ENCODE data around the gene TPRX1. TPM values are rescaled to one million over a fixed set of nuclear protein-coding genes. Genes with fewer than 3 reads are reported as not detected.
A peak's percentile ranks its signal among the peaks of the same experiment; 100 is the strongest.

The TPRX1 gene
- polyA plus RNA-seq, 3 donors, result not detected

DNA sequence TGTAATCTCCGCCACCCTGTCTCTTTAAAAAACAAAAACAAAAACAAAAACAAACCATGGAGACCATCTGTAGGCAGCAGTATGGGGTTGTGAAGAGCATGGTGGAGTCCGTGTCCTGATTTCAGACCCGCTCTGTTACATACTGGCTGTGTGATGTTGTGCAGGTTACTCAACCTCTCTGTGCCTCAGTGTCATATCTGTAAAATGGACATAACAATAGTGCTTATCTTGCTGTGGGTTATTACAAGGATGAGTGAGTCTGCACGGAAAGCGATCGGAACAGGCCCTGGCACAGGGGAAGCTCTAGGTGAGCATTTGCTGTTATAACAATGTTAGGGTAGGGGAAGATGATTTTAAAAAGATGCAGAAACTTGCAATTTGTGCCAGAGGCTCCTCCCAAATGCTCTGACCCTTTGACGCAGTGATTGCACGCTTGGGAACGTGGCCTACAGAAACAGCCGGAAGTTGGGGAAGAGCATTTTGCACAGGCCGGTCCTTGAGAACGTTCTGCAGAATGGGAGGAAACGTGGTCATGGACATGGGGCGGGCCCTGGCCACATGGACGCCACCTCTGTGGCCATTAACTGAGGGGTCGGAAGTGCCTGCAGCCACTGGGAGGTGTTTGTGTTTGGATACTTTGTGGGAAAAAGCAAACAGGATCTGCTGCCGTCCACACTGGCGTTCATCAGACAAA lies 41.6 kb downstream of the TPRX1 start:
- 93% methylated on average over 14 of the region's 18 CpGs for WGBS (ENCODE audit: insufficient coverage)
- Histone ChIP-seq H3K4me1 (ENCODE audit: control insufficient read depth in 1 of 2, insufficient read depth in 2 of 2, low read length in 2 of 2) (no peaks in the 10 kb centered on the region), H3K27me3 (ENCODE audit: control insufficient read depth in 2 of 2, insufficient read depth in 2 of 2, low read length in 2 of 2) (no peaks in the 10 kb centered on the region), H3K79me2 (ENCODE audit: insufficient read depth, low read length) (no peaks in the 10 kb centered on the region), H4K20me1 (ENCODE audit: insufficient read depth, low read length) (no peaks in the 10 kb centered on the region), H3K4me2 (replicated peaks; ENCODE audit: extremely low read depth, low read length, poor library complexity, severe bottlenecking) (no peak overlapping the region), H3K9me3 (replicated peaks in 1 of 2; ENCODE audit: control insufficient read depth in 1 of 2, insufficient read depth in 1 of 2, low read length in 2 of 2) (no peaks in the 10 kb centered on the region), H3K27ac (ENCODE audit: low read depth in 1 of 2, low read length in 2 of 2) (no peak overlapping the region), H3K36me3 (replicated peaks in 1 of 2; ENCODE audit: control insufficient read depth in 1 of 2, insufficient read depth in 2 of 2, low read length in 2 of 2) (peaks cover 7 to 15% of the 10 kb centered on the region in 2 donors), H3K9ac (ENCODE audit: insufficient read depth, low read length, poor library complexity, severe bottlenecking) (no peak overlapping the region), H3K4me3 (replicated peaks in 1 of 3; ENCODE audit: low read depth in 2 of 3, low read length in 3 of 3) (no peak overlapping the region), H2AFZ (ENCODE audit: insufficient read depth, low read depth, low read length, poor library complexity, severe bottlenecking) (no peak overlapping the region)
- peak overlapping the region in 1 of 7 donors; percentile 44 for H3K27ac Mint-ChIP-seq
- H3K36me3 Mint-ChIP-seq, result peaks cover 17 to 26% of the 10 kb centered on the region in 2 donors
- no peaks in the 10 kb centered on the region for H3K4me1 Mint-ChIP-seq
- TF ChIP-seq, protein P1, sequence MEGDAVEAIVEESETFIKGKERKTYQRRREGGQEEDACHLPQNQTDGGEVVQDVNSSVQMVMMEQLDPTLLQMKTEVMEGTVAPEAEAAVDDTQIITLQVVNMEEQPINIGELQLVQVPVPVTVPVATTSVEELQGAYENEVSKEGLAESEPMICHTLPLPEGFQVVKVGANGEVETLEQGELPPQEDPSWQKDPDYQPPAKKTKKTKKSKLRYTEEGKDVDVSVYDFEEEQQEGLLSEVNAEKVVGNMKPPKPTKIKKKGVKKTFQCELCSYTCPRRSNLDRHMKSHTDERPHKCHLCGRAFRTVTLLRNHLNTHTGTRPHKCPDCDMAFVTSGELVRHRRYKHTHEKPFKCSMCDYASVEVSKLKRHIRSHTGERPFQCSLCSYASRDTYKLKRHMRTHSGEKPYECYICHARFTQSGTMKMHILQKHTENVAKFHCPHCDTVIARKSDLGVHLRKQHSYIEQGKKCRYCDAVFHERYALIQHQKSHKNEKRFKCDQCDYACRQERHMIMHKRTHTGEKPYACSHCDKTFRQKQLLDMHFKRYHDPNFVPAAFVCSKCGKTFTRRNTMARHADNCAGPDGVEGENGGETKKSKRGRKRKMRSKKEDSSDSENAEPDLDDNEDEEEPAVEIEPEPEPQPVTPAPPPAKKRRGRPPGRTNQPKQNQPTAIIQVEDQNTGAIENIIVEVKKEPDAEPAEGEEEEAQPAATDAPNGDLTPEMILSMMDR (IDR thresholded peaks at IDR 0.05), result no peak
- peaks cover 0 to 8% (median 4%) of the 10 kb centered on the region in 7 donors for H3K9me3 Mint-ChIP-seq
- DNase-seq, result no peak
- intact Hi-C loops (cut with micrococcal nuclease), result no loop called here
- no peaks in the 10 kb centered on the region for H3K27me3 Mint-ChIP-seq (ENCODE audit: low read depth in 3 of 3)
- no peak overlapping the region for H3K4me3 Mint-ChIP-seq

DNA sequence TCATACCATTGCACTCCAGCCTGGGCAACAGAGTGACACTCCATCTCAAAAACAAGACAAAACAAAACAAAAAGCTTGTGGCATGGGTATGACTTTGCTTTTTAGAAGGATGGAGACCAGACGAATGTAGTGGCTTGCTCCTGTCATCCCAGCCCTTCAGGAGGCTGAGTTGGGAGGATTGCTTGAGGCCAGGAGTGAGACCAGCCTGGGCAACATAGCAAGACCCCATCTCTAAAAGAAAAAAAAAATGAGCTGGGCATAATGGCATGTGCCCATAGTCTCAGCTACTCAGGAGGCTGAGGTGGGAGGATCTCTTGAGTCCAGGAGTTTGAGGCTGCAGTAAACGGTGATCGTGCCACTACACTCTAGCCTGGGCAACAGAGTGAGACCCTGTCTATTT lies 42.2 kb downstream of the TPRX1 start:
- Mint-ChIP-seq H3K27me3 (ENCODE audit: low read depth in 3 of 3) (peaks cover 0 to under 1% (median 0%) of the 10 kb centered on the region in 3 donors), H3K9me3 (peaks cover 0 to 8% (median 4%) of the 10 kb centered on the region in 7 donors), H3K36me3 (peaks cover 23 to 32% of the 10 kb centered on the region in 2 donors), H3K27ac (peak overlapping the region in 3 of 7 donors; percentile 4 to 64 (median 57)), H3K4me3 (no peak overlapping the region), H3K4me1 (no peaks in the 10 kb centered on the region)
- H3K27ac ChIP-seq (ENCODE audit: low read depth in 1 of 2, low read length in 2 of 2), result no peak overlapping the region
- intact Hi-C loops (cut with micrococcal nuclease), result no loop called here
- DNase-seq, result no peak
- H2AFZ ChIP-seq (ENCODE audit: insufficient read depth, low read depth, low read length, poor library complexity, severe bottlenecking), result no peak overlapping the region
- H4K20me1 ChIP-seq (ENCODE audit: insufficient read depth, low read length), result no peaks in the 10 kb centered on the region
- TF ChIP-seq, protein P1 (IDR thresholded peaks at IDR 0.05), result no peak
- no CpG with 5 or more reads among the region's 3 CpGs for WGBS (ENCODE audit: insufficient coverage)
- no peaks in the 10 kb centered on the region for H3K27me3 ChIP-seq (ENCODE audit: control insufficient read depth in 2 of 2, insufficient read depth in 2 of 2, low read length in 2 of 2)
- no peaks in the 10 kb centered on the region for H3K79me2 ChIP-seq (ENCODE audit: insufficient read depth, low read length)
- H3K4me3 ChIP-seq (replicated peaks in 1 of 3; ENCODE audit: low read depth in 2 of 3, low read length in 3 of 3), result no peak overlapping the region
- H3K4me2 ChIP-seq (replicated peaks; ENCODE audit: extremely low read depth, low read length, poor library complexity, severe bottlenecking), result no peak overlapping the region
- no peaks in the 10 kb centered on the region for H3K4me1 ChIP-seq (ENCODE audit: control insufficient read depth in 1 of 2, insufficient read depth in 2 of 2, low read length in 2 of 2)
- no peaks in the 10 kb centered on the region for H3K9me3 ChIP-seq (replicated peaks in 1 of 2; ENCODE audit: control insufficient read depth in 1 of 2, insufficient read depth in 1 of 2, low read length in 2 of 2)
- H3K36me3 ChIP-seq (replicated peaks in 1 of 2; ENCODE audit: control insufficient read depth in 1 of 2, insufficient read depth in 2 of 2, low read length in 2 of 2), result peaks cover 13 to 22% of the 10 kb centered on the region in 2 donors
- no peak overlapping the region for H3K9ac ChIP-seq (ENCODE audit: insufficient read depth, low read length, poor library complexity, severe bottlenecking)
